ENCODE results near the gene BATF3. TPM values are rescaled to one million over a fixed set of nuclear protein-coding genes. Genes with fewer than 3 reads are reported as not detected.

The BATF3 gene
- total and polyA plus RNA-seq, 2 of the 4 experiments (the other 2 are of a cell fraction): 1.6 to 3.9 TPM

DNA sequence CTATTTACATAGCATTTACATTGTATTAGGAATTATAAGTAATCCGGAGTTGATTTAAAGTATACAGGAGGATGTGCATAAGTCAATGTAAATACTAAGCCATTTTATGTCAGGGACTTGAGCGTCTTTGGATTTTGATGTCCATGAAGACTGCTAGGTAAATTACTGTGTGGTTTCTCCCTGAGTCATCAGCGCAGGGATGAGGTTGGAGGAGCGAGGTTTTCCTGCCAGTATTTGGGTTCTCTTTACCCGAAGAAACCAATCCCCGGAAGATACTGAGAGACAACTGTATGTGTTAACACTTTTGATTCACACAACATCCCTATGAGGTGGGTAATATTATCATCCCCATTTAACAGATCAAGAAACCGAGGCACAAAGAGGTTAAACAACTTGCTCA is 29.3 kb downstream of the BATF3 start:
- intact Hi-C loops (cut with micrococcal nuclease) (no loop called here), dilution Hi-C loops (cut with HindIII; ENCODE audit: low sequenced_read_pairs, unreplicated experiment) (no loop called here), in situ Hi-C loops (cut with MboI; ENCODE audit: low sequenced_read_pairs) (loop anchor here (25.0 kb wide), 1 partner anchor 317 kb away; no protein-coding TSS in a partner anchor)
- Histone ChIP-seq H4K91ac (ENCODE audit: insufficient read depth, low read depth, low read length) (no peak overlapping the region), H3K27ac (ENCODE audit: insufficient read depth, low read length) (no peak overlapping the region), H2BK5ac (ENCODE audit: low read depth, low read length, poor library complexity, severe bottlenecking) (no peak overlapping the region), H4K5ac (ENCODE audit: low read depth, low read length) (no peak overlapping the region), H2AK9ac (replicated peaks; ENCODE audit: low read depth, low read length, poor library complexity) (no peak overlapping the region), H3K4me2 (ENCODE audit: low read depth, low read length) (no peak overlapping the region), H3K14ac (replicated peaks; ENCODE audit: low read depth, low read length) (no peak overlapping the region), H3K56ac (ENCODE audit: extremely low read depth, insufficient read depth, low read length) (no peak overlapping the region), H3K23ac (ENCODE audit: low read depth, low read length) (no peak overlapping the region), H2BK20ac (ENCODE audit: low read depth, low read length) (no peak overlapping the region), H3K27me3 (ENCODE audit: control insufficient read depth, insufficient read depth, low read length) (no peaks in the 10 kb centered on the region), H3K79me1 (ENCODE audit: low read depth in 1 of 2, low read length in 2 of 2) (no peaks in the 10 kb centered on the region), H3K4me3 (ENCODE audit: insufficient read depth, low read depth, low read length) (no peak overlapping the region), H2BK120ac (ENCODE audit: low read depth, low read length) (no peak overlapping the region), H3K9ac (ENCODE audit: low read depth, low read length) (no peak overlapping the region), H3K4ac (ENCODE audit: low read depth, low read length) (no peak overlapping the region; the same call in 1 of the 2 replicates), H3K18ac (ENCODE audit: low read depth, low read length) (no peak overlapping the region), H2AK5ac (ENCODE audit: low read depth, low read length) (no peak overlapping the region), H2AFZ (replicated peaks; ENCODE audit: low read length, poor library complexity) (no peak overlapping the region), H3K9me3 (ENCODE audit: control insufficient read depth, insufficient read depth, low read length) (no peaks in the 10 kb centered on the region), H4K8ac (ENCODE audit: low read depth in 2 of 2, low read length in 2 of 2) (no peak overlapping the region), H2BK15ac (ENCODE audit: low read depth, low read length) (no peak overlapping the region), H3K9me1 (ENCODE audit: insufficient read depth, low read length) (peaks cover 13% of the 10 kb centered on the region; the same call in 1 of the 2 replicates), H4K20me1 (ENCODE audit: insufficient read depth, low read length) (peaks cover 7% of the 10 kb centered on the region; the same call in 1 of the 2 replicates), H3K36me3 (ENCODE audit: control insufficient read depth, insufficient read depth, low read length) (no peaks in the 10 kb centered on the region), H3K4me1 (ENCODE audit: control insufficient read depth, insufficient read depth, low read length) (peaks cover 15% of the 10 kb centered on the region)
- ChIA-PET POLR2A (ENCODE audit: unreplicated experiment) (no interaction called here), CTCF (no interaction called here)
- no CpG with 5 or more reads among the region's 7 CpGs for WGBS, 2 experiments (ENCODE audit: extremely low coverage in 2 of 2, insufficient read length in 1 of 2)
- TF ChIP-seq RAD21 (IDR thresholded peaks at IDR 0.05; ENCODE audit: low read length) (no peak), MXI1 (IDR thresholded peaks at IDR 0.05; ENCODE audit: borderline replicate concordance, low read depth, low read length) (no peak), BHLHE40 (IDR thresholded peaks at IDR 0.05; ENCODE audit: low read depth, low read length) (no peak), SMC3 (IDR thresholded peaks at IDR 0.05; ENCODE audit: low read depth, low read length) (no peak), CHD1 (IDR thresholded peaks at IDR 0.05; ENCODE audit: low read depth, low read length) (no peak), MAZ (IDR thresholded peaks at IDR 0.05; ENCODE audit: borderline replicate concordance, low read depth, low read length) (no peak), POLR2A (IDR thresholded peaks at IDR 0.05; ENCODE audit: low read depth, low read length) (no peak), CEBPB (IDR thresholded peaks at IDR 0.05; ENCODE audit: low read depth, low read length) (no peak), NFE2L2 (IDR thresholded peaks at IDR 0.05; ENCODE audit: low read depth, low read length) (no peak), RCOR1 (IDR thresholded peaks at IDR 0.05; ENCODE audit: insufficient replicate concordance, low read length) (no peak), FOS (IDR thresholded peaks at IDR 0.05; ENCODE audit: low read depth, low read length) (no peak), MAFK (IDR thresholded peaks at IDR 0.05; ENCODE audit: low read depth, low read length) (no peak), RFX5 (IDR thresholded peaks at IDR 0.05; ENCODE audit: low read depth, low read length) (no peak)
- TF ChIP-seq, protein P1, sequence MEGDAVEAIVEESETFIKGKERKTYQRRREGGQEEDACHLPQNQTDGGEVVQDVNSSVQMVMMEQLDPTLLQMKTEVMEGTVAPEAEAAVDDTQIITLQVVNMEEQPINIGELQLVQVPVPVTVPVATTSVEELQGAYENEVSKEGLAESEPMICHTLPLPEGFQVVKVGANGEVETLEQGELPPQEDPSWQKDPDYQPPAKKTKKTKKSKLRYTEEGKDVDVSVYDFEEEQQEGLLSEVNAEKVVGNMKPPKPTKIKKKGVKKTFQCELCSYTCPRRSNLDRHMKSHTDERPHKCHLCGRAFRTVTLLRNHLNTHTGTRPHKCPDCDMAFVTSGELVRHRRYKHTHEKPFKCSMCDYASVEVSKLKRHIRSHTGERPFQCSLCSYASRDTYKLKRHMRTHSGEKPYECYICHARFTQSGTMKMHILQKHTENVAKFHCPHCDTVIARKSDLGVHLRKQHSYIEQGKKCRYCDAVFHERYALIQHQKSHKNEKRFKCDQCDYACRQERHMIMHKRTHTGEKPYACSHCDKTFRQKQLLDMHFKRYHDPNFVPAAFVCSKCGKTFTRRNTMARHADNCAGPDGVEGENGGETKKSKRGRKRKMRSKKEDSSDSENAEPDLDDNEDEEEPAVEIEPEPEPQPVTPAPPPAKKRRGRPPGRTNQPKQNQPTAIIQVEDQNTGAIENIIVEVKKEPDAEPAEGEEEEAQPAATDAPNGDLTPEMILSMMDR (conservative IDR thresholded peaks at IDR 0.05; ENCODE audit: low read depth, low read length): no peak
- TF ChIP-seq, protein P2, sequence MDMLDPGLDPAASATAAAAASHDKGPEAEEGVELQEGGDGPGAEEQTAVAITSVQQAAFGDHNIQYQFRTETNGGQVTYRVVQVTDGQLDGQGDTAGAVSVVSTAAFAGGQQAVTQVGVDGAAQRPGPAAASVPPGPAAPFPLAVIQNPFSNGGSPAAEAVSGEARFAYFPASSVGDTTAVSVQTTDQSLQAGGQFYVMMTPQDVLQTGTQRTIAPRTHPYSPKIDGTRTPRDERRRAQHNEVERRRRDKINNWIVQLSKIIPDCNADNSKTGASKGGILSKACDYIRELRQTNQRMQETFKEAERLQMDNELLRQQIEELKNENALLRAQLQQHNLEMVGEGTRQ (IDR thresholded peaks at IDR 0.05; ENCODE audit: low read depth, low read length): no peak
- TF ChIP-seq, protein P3, sequence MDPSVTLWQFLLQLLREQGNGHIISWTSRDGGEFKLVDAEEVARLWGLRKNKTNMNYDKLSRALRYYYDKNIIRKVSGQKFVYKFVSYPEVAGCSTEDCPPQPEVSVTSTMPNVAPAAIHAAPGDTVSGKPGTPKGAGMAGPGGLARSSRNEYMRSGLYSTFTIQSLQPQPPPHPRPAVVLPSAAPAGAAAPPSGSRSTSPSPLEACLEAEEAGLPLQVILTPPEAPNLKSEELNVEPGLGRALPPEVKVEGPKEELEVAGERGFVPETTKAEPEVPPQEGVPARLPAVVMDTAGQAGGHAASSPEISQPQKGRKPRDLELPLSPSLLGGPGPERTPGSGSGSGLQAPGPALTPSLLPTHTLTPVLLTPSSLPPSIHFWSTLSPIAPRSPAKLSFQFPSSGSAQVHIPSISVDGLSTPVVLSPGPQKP (IDR thresholded peaks at IDR 0.05; ENCODE audit: borderline replicate concordance, low read depth, low read length): no peak
- ATAC-seq (ENCODE audit: low read depth): no peak
- no peak for DNase-seq
- no TSS peak for BruUV-seq (replicated peaks)

All from IMR-90 (cell line).